PC-9 (cell line): ENCODE data around the gene SON. TPM values are rescaled to one million over a fixed set of nuclear protein-coding genes. Genes with fewer than 3 reads are reported as not detected.

Source experiments
- BruUV-seq: library from RNA; stranded (reverse); fragments of 400-500 nt; replicated peaks from 2 replicates; lab custom pipeline; 2021; lab: Mats Ljungman, UMichigan
- CTCF ChIA-PET: fragments of 300-600 bp; sonication (Branson Sonifier 250); formaldehyde crosslinking; loops from one replicate; lab custom pipeline; 2022; ENCODE audit warnings: antibody characterized with exemption; lab: Charles Lee
- POLR2A ChIA-PET: fragments of 300-600 bp; sonication (Branson Sonifier 250); formaldehyde crosslinking; loops from one replicate; lab custom pipeline; 2022; ENCODE audit warnings: antibody characterized with exemption; ENCODE audit not compliant: unreplicated experiment; lab: Charles Lee
- DNase-seq, 2 experiments: peaks; one replicate each; pipeline versions ENCODE4 v3.0.0 to v3.0.0-alpha.2; 2015 to 2022; ENCODE audit warnings: mixed read lengths in 1 of 2
- H2AFZ ChIP-seq: fragments of 200-600 bp; sonication (generic); 2 replicates; pipeline ENCODE4 v1.8.1; 2017; ENCODE audit warnings: antibody characterized with exemption
- H3F3A ChIP-seq: fragments of 200-600 bp; sonication (generic); 2 replicates; pipeline ENCODE4 v1.8.1; 2017; ENCODE audit warnings: antibody characterized with exemption, mild to moderate bottlenecking, low read depth; ENCODE audit not compliant: insufficient read depth
- H3K27ac ChIP-seq: fragments of 200-600 bp; sonication (generic); 2 replicates; pipeline ENCODE4 v1.6.1; 2016; ENCODE audit warnings: mixed run types
- H3K27me3 ChIP-seq: fragments of 200-600 bp; sonication (generic); 2 replicates; pipeline ENCODE4 v1.6.1; 2016; ENCODE audit warnings: low read depth, mixed run types; ENCODE audit not compliant: insufficient read depth
- H3K36me3 ChIP-seq: fragments of 200-600 bp; sonication (generic); 2 replicates; pipeline ENCODE4 v1.6.1; 2016; ENCODE audit warnings: low read depth, mixed run types
- H3K4me1 ChIP-seq: fragments of 200-600 bp; sonication (generic); replicated peaks from 2 replicates; pipeline ENCODE4 v1.6.1; 2016; ENCODE audit warnings: mixed run types; ENCODE audit not compliant: insufficient read depth
- H3K4me2 ChIP-seq: fragments of 200-600 bp; sonication (generic); 2 replicates; pipeline ENCODE4 v1.6.1; 2017; ENCODE audit warnings: mixed run types
- H3K4me3 ChIP-seq: fragments of 200-600 bp; sonication (generic); 2 replicates; pipeline ENCODE4 v1.6.1; 2016; ENCODE audit warnings: mixed run types
- H3K79me2 ChIP-seq: fragments of 200-600 bp; sonication (generic); 2 replicates; pipeline ENCODE4 v1.6.1; 2017; ENCODE audit warnings: low read depth, mixed run types
- H3K9me2 ChIP-seq: fragments of 200-600 bp; sonication (generic); 2 replicates; pipeline ENCODE4 v1.8.1; 2017; ENCODE audit warnings: mild to moderate bottlenecking; ENCODE audit not compliant: insufficient read depth
- H3K9me3 ChIP-seq: fragments of 200-600 bp; sonication (generic); 2 replicates; pipeline ENCODE4 v1.8.1; 2016; ENCODE audit warnings: low read depth; ENCODE audit not compliant: insufficient read depth
- H4K20me1 ChIP-seq: fragments of 200-600 bp; sonication (generic); 2 replicates; pipeline ENCODE4 v1.8.1; 2017; ENCODE audit not compliant: insufficient read depth
- CTCF ChIP-seq: fragments of 200-600 bp; sonication (generic); conservative IDR thresholded peaks from 2 replicates; pipeline ENCODE4 v1.6.1; 2017; ENCODE audit warnings: mixed run types, antibody characterized with exemption, mild to moderate bottlenecking, moderate library complexity
- EZH2 ChIP-seq: fragments of 200-600 bp; sonication (generic); IDR thresholded peaks from 2 replicates; pipeline ENCODE4 v1.8.0; 2017; ENCODE audit warnings: antibody characterized with exemption, low read depth
- intact Hi-C: fragments of 100-400 bp; cut with micrococcal nuclease; formaldehyde crosslinking; loops from one replicate; pipeline ENCODE4 v1.10.0; 2022; ENCODE audit not compliant: unreplicated experiment
- total RNA-seq: library from RNA; stranded (reverse); gene quantifications from 2 replicates; pipeline ENCODE4 v1.2.3, GENCODE V29; 2021

The SON gene
- total RNA-seq, 1 experiment from 2014 or later: 158 TPM

GRCh38 chr21:33586927-33587326 is 44.1 kb downstream of the SON start:
- Histone ChIP-seq H3K9me3 (no peaks in the 10 kb centered on the region), H3K4me2 (peak overlapping the region; percentile 80), H3K79me2 (peaks cover 22% of the 10 kb centered on the region), H3K4me1 (peaks cover 19% of the 10 kb centered on the region), H3K4me3 (peak overlapping the region; percentile 81; the same call in 1 of the 2 replicates), H3F3A (peaks cover 17% of the 10 kb centered on the region), H2AFZ (no peak overlapping the region), H3K27me3 (no peaks in the 10 kb centered on the region), H3K36me3 (no peaks in the 10 kb centered on the region), H3K27ac (no peak overlapping the region), H3K9me2 (no peaks in the 10 kb centered on the region), H4K20me1 (no peaks in the 10 kb centered on the region)
- TF ChIP-seq CTCF: no peak
- no peak for TF ChIP-seq EZH2
- BruUV-seq: no TSS peak
- intact Hi-C loops: no loop called here
- no peak for DNase-seq
- ChIA-PET POLR2A (no interaction called here), CTCF (no interaction called here)

GRCh38 chr21:33587792-33588484 is 45.1 kb downstream of the SON start:
- BruUV-seq: TSS peak; percentile 35
- Histone ChIP-seq H3K27me3 (no peaks in the 10 kb centered on the region), H3K79me2 (peaks cover 22% of the 10 kb centered on the region), H3K36me3 (no peaks in the 10 kb centered on the region), H4K20me1 (no peaks in the 10 kb centered on the region), H3K9me3 (no peaks in the 10 kb centered on the region), H2AFZ (peak overlapping the region; percentile 94), H3K4me2 (peak overlapping the region; percentile 80), H3F3A (peaks cover 13% of the 10 kb centered on the region), H3K27ac (no peak overlapping the region), H3K9me2 (no peaks in the 10 kb centered on the region), H3K4me1 (peaks cover 19% of the 10 kb centered on the region), H3K4me3 (peak overlapping the region; percentile 81)
- ChIA-PET POLR2A (interaction anchor here (0.6 to 0.7 kb wide), 2 partner anchors 7 to 95 kb away, joined by 5 to 11 read pairs; no protein-coding TSS in a partner anchor), CTCF (no interaction called here)
- DNase-seq: no peak
- TF ChIP-seq EZH2: no peak
- TF ChIP-seq CTCF: no peak
- intact Hi-C loops: loop anchor here (2.0 kb wide), 1 partner anchor 45 kb away; the partner anchor contains the start of genes GART and SON

GRCh38 chr21:33588485-33589335 is 45.9 kb downstream of the SON start, which contains the start of gene DONSON:
Gene DONSON, minus strand, starts transcription at chr21:33588684. Its CDS starts 43 bp downstream, at chr21:33588641.
- Histone ChIP-seq H3K4me1 (peaks cover 19% of the 10 kb centered on the region), H3K27me3 (no peaks in the 10 kb centered on the region), H3K9me2 (no peaks in the 10 kb centered on the region), H2AFZ (peak within 1 kb of the TSS; percentile 96), H3K79me2 (peaks cover 22% of the 10 kb centered on the region), H3K36me3 (no peaks in the 10 kb centered on the region), H3K4me2 (peak within 1 kb of the TSS; percentile 95), H3K9me3 (no peaks in the 10 kb centered on the region), H4K20me1 (no peaks in the 10 kb centered on the region), H3F3A (peaks cover 9% of the 10 kb centered on the region), H3K27ac (peak within 1 kb of the TSS; percentile 72), H3K4me3 (peak within 1 kb of the TSS; percentile 81)
- intact Hi-C loops: loop anchor here (2.0 kb wide), 1 partner anchor 46 kb away; the partner anchor contains the start of genes GART and SON
- BruUV-seq: TSS peak; percentile 81
- TF ChIP-seq EZH2 (no peak), CTCF (no peak)
- DNase-seq: peak; percentile 53 to 93
- ChIA-PET CTCF (interaction anchor here (0.6 to 0.7 kb wide), 2 partner anchors 13 to 702 kb away, joined by 3 to 4 read pairs; no protein-coding TSS in a partner anchor), POLR2A (interaction anchor here (0.6 to 0.7 kb wide), 5 partner anchors 8 to 1886 kb away, joined by 3 to 11 read pairs (median 5); no protein-coding TSS in a partner anchor)
